ENCODE measurements around the gene GPR85. TPM values are rescaled to one million over a fixed set of nuclear protein-coding genes. Genes with fewer than 3 reads are reported as not detected.
"Not testable (repeated sequence)": the region's sequence is repeated elsewhere in the genome, so short reads cannot be mapped to it uniquely, and the experiment has no call there.

Gene GPR85
- total RNA-seq, 1 experiment from 2014 or later, result not detected

- DNase-seq (ENCODE audit: extremely low read depth, low read depth), result no peak
Measured at GRCh38 chr7:113084496-113085172, 2.0 kb downstream of the GPR85 start.

GRCh38 chr7:113083816-113084495 lies 2.7 kb downstream of the GPR85 start:
- no peak for DNase-seq (ENCODE audit: extremely low read depth, low read depth)

- DNase-seq (ENCODE audit: extremely low read depth, low read depth), result no peak
Measured at GRCh38 chr7:113083132-113083815, 3.4 kb downstream of the GPR85 start.

GRCh38 chr7:113078331-113078730 lies 8.3 kb downstream of the GPR85 start:
- no peak for DNase-seq (ENCODE audit: extremely low read depth, low read depth)

- DNase-seq (ENCODE audit: extremely low read depth, low read depth), result no peak
Measured at GRCh38 chr7:113076703-113077102, 9.9 kb downstream of the GPR85 start.

GRCh38 chr7:113071465-113071864 lies 15.2 kb downstream of the GPR85 start:
- DNase-seq (ENCODE audit: extremely low read depth, low read depth), result no peak

GRCh38 chr7:113062499-113062898 lies 24.1 kb downstream of the GPR85 start:
- no peak for DNase-seq (ENCODE audit: extremely low read depth, low read depth)

- no peak for DNase-seq (ENCODE audit: extremely low read depth, low read depth)
Measured at GRCh38 chr7:113060100-113060499, 26.5 kb downstream of the GPR85 start.

GRCh38 chr7:113054938-113055337 lies 31.7 kb downstream of the GPR85 start:
- no peak for DNase-seq (ENCODE audit: extremely low read depth, low read depth)

GRCh38 chr7:113054272-113054671 lies 32.4 kb downstream of the GPR85 start:
- not testable (repeated sequence) for DNase-seq (ENCODE audit: extremely low read depth, low read depth)

- DNase-seq (ENCODE audit: extremely low read depth, low read depth), result not testable (repeated sequence)
Measured at GRCh38 chr7:113049221-113049620, 37.4 kb downstream of the GPR85 start.

- no peak for DNase-seq (ENCODE audit: extremely low read depth, low read depth)
Measured at GRCh38 chr7:113046453-113046852, 40.2 kb downstream of the GPR85 start.

- DNase-seq (ENCODE audit: extremely low read depth, low read depth), result no peak
Measured at GRCh38 chr7:113045379-113045778, 41.2 kb downstream of the GPR85 start.

- DNase-seq (ENCODE audit: extremely low read depth, low read depth), result no peak
Measured at GRCh38 chr7:113044394-113044793, 42.2 kb downstream of the GPR85 start.

GRCh38 chr7:113040849-113041248 lies 45.8 kb downstream of the GPR85 start:
- DNase-seq (ENCODE audit: extremely low read depth, low read depth), result no peak

- no peak for DNase-seq (ENCODE audit: extremely low read depth, low read depth)
Measured at GRCh38 chr7:113033959-113034358, 52.7 kb downstream of the GPR85 start.

Other genes with a start within 250 kb of the GPR85 start
- gene SMIM30, start 31.7 kb upstream of the GPR85 start, total RNA-seq (2014; rRNA removed; shearing (Covaris generic)), result 94.0 and 98.1 TPM in 2 replicates

Data from NCI-H460 (cell line).